Glomerular endothelial cell (primary cell): ENCODE data around the gene MAPT. TPM values are rescaled to one million over a fixed set of nuclear protein-coding genes. Genes with fewer than 3 reads are reported as not detected.
"Not testable (repeated sequence)": the region's sequence is repeated elsewhere in the genome, so short reads cannot be mapped to it uniquely, and the experiment has no call there.

ENCODE experiments used
- DNase-seq: peaks from one replicate; pipeline ENCODE4 v3.0.0-alpha.2; 2011; ENCODE audit warnings: low read depth, low spot score; ENCODE audit errors: extremely low read depth
- total RNA-seq: library from RNA; depleted of rRNA; stranded (reverse); fragments of >200 nt; gene quantifications from 2 replicates; pipeline ENCODE4 v1.2.3, GENCODE V29; 2015

MAPT gene
- total RNA-seq, 1 donor from 2014 or later: 0.12 TPM

DNA sequence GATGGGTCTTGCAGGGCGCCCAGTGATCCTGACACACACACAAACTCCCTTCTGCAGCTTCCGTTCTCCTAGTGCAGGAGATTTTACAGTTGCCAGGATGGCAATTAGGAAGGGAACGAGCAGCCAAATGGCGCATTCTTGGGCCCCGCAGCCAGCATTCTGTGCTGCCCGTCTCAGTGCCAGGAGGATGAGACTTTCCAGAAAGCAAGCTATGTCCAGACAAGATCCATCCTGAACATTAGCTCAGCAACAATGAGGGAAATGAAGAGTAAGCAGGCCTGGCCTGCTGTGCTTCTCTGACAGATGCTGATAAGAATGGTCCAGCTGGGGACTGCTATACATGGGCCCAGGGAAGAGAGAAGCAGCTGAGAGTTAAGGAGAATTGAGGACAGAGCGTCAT, 33.2 kb upstream of the MAPT start:
- no peak for DNase-seq

GRCh38 chr17:45862127-45862526, 32.2 kb upstream of the MAPT start:
- not testable (repeated sequence) for DNase-seq

GRCh38 chr17:45863857-45864654, 30.3 kb upstream of the MAPT start:
- DNase-seq: no peak

GRCh38 chr17:45867171-45867570, 27.2 kb upstream of the MAPT start:
- no peak for DNase-seq

DNA sequence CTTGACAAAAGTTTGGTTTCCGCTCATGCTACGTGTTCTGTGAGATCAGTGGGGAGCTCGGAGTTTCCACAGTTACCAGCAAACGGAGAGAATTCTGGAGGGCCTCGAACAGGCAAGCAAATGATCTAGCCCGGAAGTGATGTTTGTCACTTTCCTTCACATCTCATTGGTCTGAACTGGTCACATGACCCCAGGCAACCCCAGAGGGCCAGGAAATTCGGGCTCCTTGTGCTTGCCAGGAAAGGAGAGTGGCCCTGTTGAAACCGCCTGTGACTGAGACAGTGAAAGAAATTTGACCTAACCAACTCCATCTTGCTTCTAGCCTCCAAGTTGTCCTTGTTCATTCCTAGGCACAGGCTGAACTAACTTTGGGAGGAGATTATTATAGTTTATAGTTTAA, 26.7 kb upstream of the MAPT start:
- DNase-seq: no peak

- no peak for DNase-seq
Measured at GRCh38 chr17:45868276-45868675, 26.1 kb upstream of the MAPT start.

GRCh38 chr17:45869676-45870341, 24.5 kb upstream of the MAPT start:
- no peak for DNase-seq

GRCh38 chr17:45870342-45870974, 23.9 kb upstream of the MAPT start:
- DNase-seq: no peak

GRCh38 chr17:45871718-45872117, 22.6 kb upstream of the MAPT start:
- no peak for DNase-seq

- DNase-seq: no peak
Measured at GRCh38 chr17:45873728-45874127, 20.6 kb upstream of the MAPT start.

DNA sequence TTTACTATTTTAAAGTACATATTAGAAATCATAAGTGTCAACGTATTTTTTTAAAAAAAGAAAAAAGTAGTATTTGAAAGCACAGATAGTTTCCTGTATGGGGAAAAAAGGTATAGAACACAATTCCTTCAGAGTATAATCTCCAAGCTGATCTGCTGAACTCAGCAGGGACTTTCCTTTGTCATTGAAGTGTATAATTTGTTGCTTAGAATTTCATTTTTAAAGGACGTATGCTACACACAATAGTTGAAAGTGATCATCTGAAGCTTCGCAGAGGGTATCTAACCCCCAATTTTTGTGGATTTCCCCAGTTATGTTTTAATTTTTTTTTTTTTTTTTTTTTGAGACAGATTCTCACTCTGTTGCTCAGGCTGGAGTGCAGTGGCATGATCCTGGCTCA, 20.2 kb upstream of the MAPT start:
- DNase-seq: no peak

GRCh38 chr17:45876539-45876938, 17.8 kb upstream of the MAPT start:
- DNase-seq: no peak

DNA sequence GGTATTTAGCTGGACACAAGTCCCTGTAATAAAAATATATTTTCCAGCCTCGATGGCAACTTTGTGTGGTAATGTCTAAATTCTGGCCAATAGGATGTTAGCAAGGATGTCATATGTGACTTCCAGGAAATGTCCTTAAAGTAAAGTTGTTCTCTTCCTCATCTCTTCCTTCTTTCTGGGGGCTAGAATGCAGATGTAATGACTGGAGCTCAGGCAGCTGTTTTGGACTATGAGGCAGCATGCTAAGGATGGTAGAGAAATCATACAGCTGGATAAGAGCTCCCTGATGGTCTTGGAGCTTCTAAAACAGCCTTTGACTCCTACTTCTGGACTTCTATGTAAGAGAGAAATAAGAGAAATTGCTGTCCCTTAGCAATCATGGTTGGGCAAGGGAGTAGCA, 16.9 kb upstream of the MAPT start:
- no peak for DNase-seq

DNA sequence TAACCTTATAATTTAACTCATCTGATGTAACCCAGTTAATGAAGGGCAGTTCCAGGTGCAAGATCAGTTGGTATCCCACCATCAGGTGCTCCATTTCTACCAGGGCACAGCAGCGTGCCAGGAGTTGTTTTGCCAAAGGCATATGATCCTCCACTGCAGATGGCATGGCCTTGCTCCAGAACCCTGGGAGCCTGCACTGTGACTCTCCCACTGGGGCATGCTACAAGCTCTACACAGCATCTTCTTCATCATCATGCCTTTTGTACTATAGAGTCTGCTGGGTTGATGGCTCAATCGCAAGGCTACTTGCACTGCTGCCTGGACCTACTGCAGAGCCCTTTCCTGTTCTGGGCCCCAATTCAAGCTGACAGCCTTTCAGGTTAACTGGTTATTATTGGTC, 11.3 kb upstream of the MAPT start:
- DNase-seq: no peak

DNA sequence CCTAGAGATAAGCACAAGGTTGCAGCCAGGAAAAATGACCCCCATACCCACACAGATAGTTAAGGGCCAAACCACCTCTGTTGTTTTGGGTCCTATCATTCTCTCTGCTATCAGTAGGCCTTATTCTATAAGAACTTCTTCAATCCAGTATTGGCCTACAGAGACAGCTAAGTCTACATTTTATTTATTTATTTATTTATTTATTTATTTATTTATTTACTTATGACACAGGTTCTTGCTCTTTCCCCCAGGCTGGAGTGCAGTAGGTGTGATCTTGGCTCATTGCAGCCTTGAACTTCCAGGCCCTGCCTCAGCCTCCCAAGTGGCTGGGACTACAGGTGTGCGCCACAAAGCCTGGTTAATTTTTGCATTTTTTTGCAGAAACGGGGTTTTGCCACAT, 7.5 kb upstream of the MAPT start:
- no peak for DNase-seq

- DNase-seq: no peak
Measured at GRCh38 chr17:45888392-45888791, 6.0 kb upstream of the MAPT start.

- DNase-seq: no peak
Measured at GRCh38 chr17:45889579-45889978, 4.8 kb upstream of the MAPT start.

GRCh38 chr17:45893725-45894021, 681 bp upstream of the MAPT start:
- DNase-seq: no peak

GRCh38 chr17:45895304-45895968, 1.1 kb downstream of the MAPT start:
- DNase-seq: no peak

DNA sequence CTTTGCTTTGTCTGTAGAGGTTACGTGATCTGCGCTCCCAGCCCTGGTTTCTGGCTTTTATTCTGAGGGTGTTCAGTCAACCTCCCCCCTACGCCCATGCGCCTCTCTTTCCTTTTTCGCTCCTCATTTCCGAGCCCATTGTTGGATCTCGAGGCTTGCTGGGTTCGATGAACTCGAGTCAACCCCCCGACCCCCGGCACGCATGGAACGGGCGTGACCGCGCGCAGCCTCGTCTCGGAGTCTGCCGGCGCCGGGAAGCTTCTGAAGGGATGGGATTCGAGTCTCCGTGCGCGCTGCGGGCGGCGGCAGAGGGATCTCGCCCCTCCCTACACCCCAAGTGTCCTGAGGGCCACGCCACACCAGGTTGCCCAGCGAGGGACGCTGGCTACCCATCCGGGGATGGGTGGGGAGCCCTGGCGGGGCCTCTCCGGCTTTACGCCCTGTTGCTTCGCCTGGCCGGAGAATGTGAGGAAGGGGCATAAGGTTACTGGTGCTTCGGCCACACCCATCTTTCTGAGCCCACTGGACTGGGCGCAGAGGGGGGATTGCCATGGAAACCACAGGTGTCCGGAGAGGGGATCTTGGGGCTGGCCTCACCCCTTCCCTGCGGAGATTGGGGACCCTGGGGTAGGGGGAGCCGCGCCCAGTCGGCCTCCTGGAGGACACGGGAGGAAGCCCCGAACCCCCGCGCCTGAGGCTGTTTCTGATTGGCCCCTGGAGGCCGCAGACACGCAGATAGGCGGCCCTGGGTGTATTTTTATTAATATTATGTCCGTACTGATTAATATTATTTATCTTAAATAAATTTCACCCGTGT, 1.8 kb downstream of the MAPT start:
- no peak for DNase-seq
